Osteoblast (primary cell): ENCODE data around the gene HCRTR1. TPM values are rescaled to one million over a fixed set of nuclear protein-coding genes. Genes with fewer than 3 reads are reported as not detected.
A peak's percentile ranks its signal among the peaks of the same experiment; 100 is the strongest.

Experiments used
- DNase-seq: peaks from one replicate; pipeline ENCODE4 v3.0.0; 2011; ENCODE audit warnings: low spot score, mixed read lengths; ENCODE audit not compliant: insufficient read length; ENCODE audit errors: missing footprints
- H2AFZ ChIP-seq: 2 replicates; pipeline ENCODE4 v1.6.0; 2011; ENCODE audit warnings: mild to moderate bottlenecking, low read length
- H3K27ac ChIP-seq: 2 replicates; pipeline ENCODE4 v1.5.1; 2011; ENCODE audit warnings: mild to moderate bottlenecking, low read depth, low read length, moderate library complexity
- H3K27me3 ChIP-seq: 2 replicates; pipeline ENCODE4 v1.6.0; 2012; ENCODE audit warnings: mild to moderate bottlenecking, control low read depth, inconsistent platforms, low read length, moderate library complexity; ENCODE audit not compliant: insufficient read depth
- H3K36me3 ChIP-seq: 2 replicates; pipeline ENCODE4 v1.5.1; 2011; ENCODE audit warnings: mild to moderate bottlenecking, low read length, control low read depth, moderate library complexity; ENCODE audit not compliant: insufficient read depth
- H3K4me1 ChIP-seq: 2 replicates; pipeline ENCODE4 v1.5.1; 2011; ENCODE audit warnings: mild to moderate bottlenecking, low read length, control low read depth, moderate library complexity; ENCODE audit not compliant: insufficient read depth
- H3K4me2 ChIP-seq: 2 replicates; pipeline ENCODE4 v1.6.0; 2011; ENCODE audit warnings: mild to moderate bottlenecking, low read length; ENCODE audit not compliant: insufficient read depth
- H3K4me3 ChIP-seq: fragments of 200-600 bp; sonication (generic); 3 replicates; pipeline ENCODE4 v1.5.1; 2012; ENCODE audit warnings: mild to moderate bottlenecking, low read length, inconsistent platforms; ENCODE audit not compliant: insufficient read depth
- H3K79me2 ChIP-seq: 2 replicates; pipeline ENCODE4 v1.6.0; 2012; ENCODE audit warnings: mild to moderate bottlenecking, low read length, control low read depth, inconsistent platforms; ENCODE audit not compliant: insufficient read depth
- H3K9me3 ChIP-seq: 2 replicates; pipeline ENCODE4 v1.5.1; 2011; ENCODE audit warnings: low read depth, low read length, control low read depth
- H4K20me1 ChIP-seq: 2 replicates; pipeline ENCODE4 v1.6.0; 2012; ENCODE audit warnings: mild to moderate bottlenecking, low read length, control low read depth; ENCODE audit not compliant: insufficient read depth
- total RNA-seq: library from RNA; depleted of rRNA; stranded (reverse); fragments of >200 nt; gene quantifications from 2 replicates; pipeline ENCODE4 v1.2.3, GENCODE V29; 2012
- TF ChIP-seq, protein P1 (sequence below): IDR thresholded peaks from 2 replicates; pipeline ENCODE4 v1.5.1; 2011; ENCODE audit warnings: mild to moderate bottlenecking, low read depth, low read length, moderate library complexity; ENCODE audit errors: extremely low read depth

HCRTR1 gene
- total RNA-seq, 1 donor = not detected

DNA sequence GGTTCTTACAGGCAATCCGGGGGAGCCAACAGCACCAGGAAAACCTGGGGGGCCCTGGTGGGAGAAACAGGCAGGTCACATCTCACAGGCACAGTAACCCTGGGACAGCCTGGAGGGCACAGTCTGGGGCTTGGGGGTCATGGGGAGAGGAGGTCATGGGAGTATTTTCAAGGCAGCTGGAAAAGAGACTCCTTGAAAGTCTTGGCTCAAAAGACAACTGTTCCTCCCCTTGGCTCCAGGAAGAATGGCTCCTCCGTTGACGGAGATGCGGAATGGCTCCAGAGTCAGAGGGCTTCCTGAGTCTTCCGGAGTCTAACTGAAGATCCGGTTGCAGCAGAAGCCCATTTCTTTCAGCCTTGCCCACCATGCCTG, 53.1 kb downstream of the HCRTR1 start:
- Histone ChIP-seq H2AFZ (no peak overlapping the region), H3K27me3 (no peaks in the 10 kb centered on the region), H3K9me3 (no peaks in the 10 kb centered on the region), H3K36me3 (peaks cover 89% of the 10 kb centered on the region), H3K4me3 (no peak overlapping the region), H3K4me2 (no peak overlapping the region), H3K79me2 (no peaks in the 10 kb centered on the region), H3K27ac (no peak overlapping the region), H4K20me1 (peaks cover 4% of the 10 kb centered on the region), H3K4me1 (peaks cover 7% of the 10 kb centered on the region)
- TF ChIP-seq, protein P1, sequence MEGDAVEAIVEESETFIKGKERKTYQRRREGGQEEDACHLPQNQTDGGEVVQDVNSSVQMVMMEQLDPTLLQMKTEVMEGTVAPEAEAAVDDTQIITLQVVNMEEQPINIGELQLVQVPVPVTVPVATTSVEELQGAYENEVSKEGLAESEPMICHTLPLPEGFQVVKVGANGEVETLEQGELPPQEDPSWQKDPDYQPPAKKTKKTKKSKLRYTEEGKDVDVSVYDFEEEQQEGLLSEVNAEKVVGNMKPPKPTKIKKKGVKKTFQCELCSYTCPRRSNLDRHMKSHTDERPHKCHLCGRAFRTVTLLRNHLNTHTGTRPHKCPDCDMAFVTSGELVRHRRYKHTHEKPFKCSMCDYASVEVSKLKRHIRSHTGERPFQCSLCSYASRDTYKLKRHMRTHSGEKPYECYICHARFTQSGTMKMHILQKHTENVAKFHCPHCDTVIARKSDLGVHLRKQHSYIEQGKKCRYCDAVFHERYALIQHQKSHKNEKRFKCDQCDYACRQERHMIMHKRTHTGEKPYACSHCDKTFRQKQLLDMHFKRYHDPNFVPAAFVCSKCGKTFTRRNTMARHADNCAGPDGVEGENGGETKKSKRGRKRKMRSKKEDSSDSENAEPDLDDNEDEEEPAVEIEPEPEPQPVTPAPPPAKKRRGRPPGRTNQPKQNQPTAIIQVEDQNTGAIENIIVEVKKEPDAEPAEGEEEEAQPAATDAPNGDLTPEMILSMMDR = no peak
- peak; percentile 47 for DNase-seq

DNA sequence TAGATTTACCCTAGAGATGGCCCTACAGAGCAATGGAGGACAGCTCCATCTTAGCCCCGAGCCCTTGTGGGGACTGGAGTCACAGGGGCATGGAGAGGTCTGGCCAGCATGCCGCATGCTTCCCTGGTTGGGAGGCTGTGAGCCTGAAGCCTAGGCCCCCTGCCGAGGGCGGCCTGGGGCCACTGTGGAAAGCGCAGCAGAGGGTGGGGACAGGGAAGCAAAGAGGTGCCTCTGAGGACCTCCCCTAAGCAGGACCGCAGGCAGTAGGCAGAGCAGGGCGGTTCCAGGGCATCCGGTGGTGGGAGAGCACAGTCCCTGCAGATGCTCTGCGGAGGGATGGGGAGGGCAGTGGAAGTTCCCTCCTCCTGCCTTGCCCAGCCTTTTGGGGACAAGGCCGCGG, 53.7 kb downstream of the HCRTR1 start:
- DNase-seq = no peak
- TF ChIP-seq, protein P1 = no peak
- no peak overlapping the region for H3K4me3 ChIP-seq
- no peak overlapping the region for H3K27ac ChIP-seq
- H3K79me2 ChIP-seq = no peaks in the 10 kb centered on the region
- no peak overlapping the region for H2AFZ ChIP-seq
- H3K36me3 ChIP-seq = peaks cover 86% of the 10 kb centered on the region
- no peak overlapping the region for H3K4me2 ChIP-seq
- no peaks in the 10 kb centered on the region for H3K27me3 ChIP-seq
- no peaks in the 10 kb centered on the region for H3K9me3 ChIP-seq
- H4K20me1 ChIP-seq = peaks cover 4% of the 10 kb centered on the region
- H3K4me1 ChIP-seq = peaks cover 7% of the 10 kb centered on the region

DNA sequence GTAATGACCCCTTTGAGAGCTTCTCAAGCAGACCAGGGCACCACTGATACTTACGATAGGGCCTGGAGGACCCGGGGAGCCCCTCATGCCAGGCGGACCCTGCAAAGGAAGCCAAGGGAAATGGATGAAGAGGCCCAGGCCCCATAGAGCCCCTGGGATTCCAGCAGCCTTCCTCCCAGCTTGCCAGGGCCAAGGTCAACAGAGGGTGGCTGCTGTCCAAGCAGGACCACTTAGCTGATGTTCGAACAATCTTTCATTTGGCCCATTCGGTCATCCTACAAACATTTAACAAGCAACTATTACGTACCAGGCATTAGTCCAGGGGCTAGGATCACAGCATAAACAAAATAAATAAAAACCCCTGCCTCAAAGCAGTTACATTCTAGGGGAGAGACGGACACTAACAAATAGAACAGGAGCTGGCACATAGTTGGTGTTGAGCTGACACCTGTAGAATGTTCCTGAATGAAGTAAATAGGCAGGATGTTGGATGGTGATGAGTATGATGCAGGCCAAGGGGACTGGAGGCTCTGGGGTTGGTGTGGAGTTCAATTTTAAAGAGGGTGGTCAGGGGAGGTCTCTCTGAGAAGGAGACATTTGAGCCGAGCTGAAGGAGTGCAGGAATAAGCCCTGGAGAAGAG, 54.2 kb downstream of the HCRTR1 start:
- TF ChIP-seq, protein P1 = no peak
- no peaks in the 10 kb centered on the region for H3K9me3 ChIP-seq
- H3K4me1 ChIP-seq = peaks cover 7% of the 10 kb centered on the region
- DNase-seq = peak; percentile 77
- no peak overlapping the region for H3K4me3 ChIP-seq
- H4K20me1 ChIP-seq = peaks cover 4% of the 10 kb centered on the region
- no peak overlapping the region for H2AFZ ChIP-seq
- H3K27me3 ChIP-seq = no peaks in the 10 kb centered on the region
- no peak overlapping the region for H3K4me2 ChIP-seq
- H3K27ac ChIP-seq = no peak overlapping the region
- peaks cover 85% of the 10 kb centered on the region for H3K36me3 ChIP-seq
- no peaks in the 10 kb centered on the region for H3K79me2 ChIP-seq

DNA sequence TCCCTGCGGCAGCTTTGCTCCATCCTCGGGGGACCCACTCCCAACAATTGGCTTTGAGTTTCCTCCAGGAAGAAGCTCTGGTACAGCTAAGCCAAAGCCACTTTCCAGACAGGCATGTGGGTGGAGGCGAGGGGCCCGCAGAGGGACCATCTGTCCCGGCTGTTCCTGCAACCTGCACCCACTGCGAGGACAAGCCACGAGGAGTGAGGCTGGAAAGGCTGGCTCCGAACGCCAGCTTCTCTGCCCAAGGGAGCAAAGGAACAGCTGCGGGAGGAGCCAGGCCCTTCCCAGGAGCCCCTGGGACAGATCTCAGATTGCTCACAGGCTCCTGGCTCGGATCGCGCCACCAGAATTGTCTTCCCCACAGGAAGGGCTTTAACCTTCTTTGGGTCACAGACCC, 55.5 kb downstream of the HCRTR1 start:
- H3K27ac ChIP-seq = no peak overlapping the region
- peaks cover 86% of the 10 kb centered on the region for H3K36me3 ChIP-seq
- H2AFZ ChIP-seq = no peak overlapping the region
- H3K27me3 ChIP-seq = no peaks in the 10 kb centered on the region
- peaks cover 4% of the 10 kb centered on the region for H3K4me1 ChIP-seq
- DNase-seq = peak; percentile 88
- no peaks in the 10 kb centered on the region for H3K79me2 ChIP-seq
- TF ChIP-seq, protein P1 = no peak
- H4K20me1 ChIP-seq = peaks cover 4% of the 10 kb centered on the region
- no peak overlapping the region for H3K4me2 ChIP-seq
- no peak overlapping the region for H3K4me3 ChIP-seq
- H3K9me3 ChIP-seq = no peaks in the 10 kb centered on the region
